GM12864 (cell line): ENCODE measurements around the gene NDFIP2.
"Not testable (repeated sequence)": the region's sequence is repeated elsewhere in the genome, so short reads cannot be mapped to it uniquely, and the experiment has no call there.

Source experiments
- DNase-seq: peaks from one replicate; pipeline ENCODE4 v3.0.0-alpha.2; 2011; ENCODE audit warnings: low read depth
- H3K4me3 ChIP-seq: 2 replicates; pipeline ENCODE4 v1.5.1; 2011; ENCODE audit warnings: mild to moderate bottlenecking, low read depth, low read length, control low read depth
- TF ChIP-seq, protein P1 (sequence below): IDR thresholded peaks from 2 replicates; pipeline ENCODE4 v1.5.1; 2011; ENCODE audit warnings: low read depth, mild to moderate bottlenecking, moderate library complexity, low read length, control low read depth, inconsistent platforms; ENCODE audit errors: missing control alignments

Gene NDFIP2

DNA sequence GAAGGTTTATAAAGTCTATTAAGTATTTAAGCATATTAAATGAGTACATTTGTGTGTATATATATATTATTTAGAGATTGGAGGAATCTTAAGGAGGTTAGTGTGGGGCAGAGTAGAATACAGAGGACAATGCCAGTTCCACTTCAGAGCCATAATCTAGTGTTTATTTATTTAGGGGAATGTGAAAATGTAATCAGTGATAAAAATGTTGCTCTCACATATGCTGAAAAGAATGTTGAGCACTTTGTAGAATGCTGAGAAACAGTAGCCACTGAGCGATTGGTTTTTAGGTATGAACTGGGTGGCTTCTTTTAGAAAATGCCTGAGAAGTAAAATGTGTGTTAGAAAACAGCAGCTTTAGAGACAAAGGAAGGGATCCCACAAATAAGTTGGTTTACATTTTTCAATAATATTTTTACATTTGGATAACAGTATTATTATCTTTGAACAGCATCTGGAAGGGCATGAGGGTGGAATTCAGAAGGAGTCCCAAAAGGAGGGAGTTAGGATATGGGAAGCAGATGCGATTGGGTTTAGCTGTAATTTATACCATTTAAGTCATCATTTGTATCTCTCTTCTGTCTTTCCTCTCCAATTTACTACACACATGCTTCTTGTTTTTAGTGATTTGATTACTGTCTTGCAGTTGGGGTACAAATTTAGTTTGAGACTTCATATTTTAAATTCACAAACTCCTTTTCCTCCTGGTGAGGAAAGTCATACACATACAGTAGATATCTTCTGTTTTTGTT, 68.6 kb downstream of the NDFIP2 start:
- TF ChIP-seq, protein P1, sequence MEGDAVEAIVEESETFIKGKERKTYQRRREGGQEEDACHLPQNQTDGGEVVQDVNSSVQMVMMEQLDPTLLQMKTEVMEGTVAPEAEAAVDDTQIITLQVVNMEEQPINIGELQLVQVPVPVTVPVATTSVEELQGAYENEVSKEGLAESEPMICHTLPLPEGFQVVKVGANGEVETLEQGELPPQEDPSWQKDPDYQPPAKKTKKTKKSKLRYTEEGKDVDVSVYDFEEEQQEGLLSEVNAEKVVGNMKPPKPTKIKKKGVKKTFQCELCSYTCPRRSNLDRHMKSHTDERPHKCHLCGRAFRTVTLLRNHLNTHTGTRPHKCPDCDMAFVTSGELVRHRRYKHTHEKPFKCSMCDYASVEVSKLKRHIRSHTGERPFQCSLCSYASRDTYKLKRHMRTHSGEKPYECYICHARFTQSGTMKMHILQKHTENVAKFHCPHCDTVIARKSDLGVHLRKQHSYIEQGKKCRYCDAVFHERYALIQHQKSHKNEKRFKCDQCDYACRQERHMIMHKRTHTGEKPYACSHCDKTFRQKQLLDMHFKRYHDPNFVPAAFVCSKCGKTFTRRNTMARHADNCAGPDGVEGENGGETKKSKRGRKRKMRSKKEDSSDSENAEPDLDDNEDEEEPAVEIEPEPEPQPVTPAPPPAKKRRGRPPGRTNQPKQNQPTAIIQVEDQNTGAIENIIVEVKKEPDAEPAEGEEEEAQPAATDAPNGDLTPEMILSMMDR: no peak
- no peak overlapping the region for H3K4me3 ChIP-seq
- no peak for DNase-seq

DNA sequence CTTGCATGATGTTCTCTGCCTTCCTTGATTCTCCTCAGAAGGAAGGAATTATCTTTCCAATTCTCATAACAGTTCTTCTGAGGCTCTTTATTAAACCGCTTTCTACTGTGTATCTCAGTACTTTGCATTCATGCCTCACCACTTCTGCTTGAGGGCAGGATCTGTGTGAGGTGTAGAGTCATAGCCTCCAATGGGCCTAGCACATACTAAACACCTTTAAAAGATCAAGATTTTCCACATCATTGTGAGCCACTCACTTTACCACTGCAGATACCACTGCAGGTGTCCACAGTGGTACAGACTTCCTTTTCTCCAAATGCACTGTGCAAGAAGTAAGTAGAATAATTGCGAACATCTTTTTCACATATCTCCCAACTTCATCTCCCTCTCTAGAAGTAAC, 76.7 kb downstream of the NDFIP2 start:
- no peak overlapping the region for H3K4me3 ChIP-seq
- TF ChIP-seq, protein P1: no peak
- DNase-seq: no peak

GRCh38 chr13:79560954-79561353, 80.0 kb downstream of the NDFIP2 start:
- TF ChIP-seq, protein P1: no peak
- no peak overlapping the region for H3K4me3 ChIP-seq
- DNase-seq: no peak

- no peak for DNase-seq
- H3K4me3 ChIP-seq: no peak overlapping the region
- TF ChIP-seq, protein P1: no peak
Observed at GRCh38 chr13:79562557-79562956, 81.6 kb downstream of the NDFIP2 start.

- H3K4me3 ChIP-seq: no peak overlapping the region
- no peak for DNase-seq
- TF ChIP-seq, protein P1: no peak
Observed at GRCh38 chr13:79566118-79566517, 85.2 kb downstream of the NDFIP2 start.

DNA sequence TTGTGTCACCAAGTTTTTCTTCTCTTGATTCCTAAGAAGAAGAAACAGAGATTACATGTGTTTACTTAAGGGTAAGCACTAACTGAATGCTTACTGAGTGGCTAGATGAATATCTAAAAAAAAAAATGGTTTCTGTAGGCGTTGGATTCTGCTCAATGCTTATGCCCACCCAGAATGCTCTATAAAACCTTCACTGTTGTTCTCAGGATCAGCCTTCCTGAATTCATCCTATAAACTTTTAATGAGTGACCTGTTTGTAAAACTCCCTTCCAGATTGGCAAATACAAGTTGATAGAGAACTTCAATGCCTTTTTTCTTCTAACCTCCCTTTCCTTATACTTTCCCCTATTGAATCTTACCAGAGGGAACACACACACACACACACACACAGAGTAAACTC, 90.2 kb downstream of the NDFIP2 start:
- DNase-seq: no peak
- TF ChIP-seq, protein P1: no peak
- no peak overlapping the region for H3K4me3 ChIP-seq

GRCh38 chr13:79573892-79574291, 92.9 kb downstream of the NDFIP2 start:
- not testable (repeated sequence) for H3K4me3 ChIP-seq, DNase-seq
